Gastroesophageal sphincter (tissue), 3 donors: Measurements from ENCODE around the gene RANBP3.

Experiments
- CTCF ChIP-seq, 4 experiments: fragments of 200-600 bp in 2 of 4; fragments of 450-650 bp in 2 of 4; sonication (generic) in 1 of 4; IDR thresholded peaks; one replicate each; pipeline ENCODE4 v1.5.1; 2017 to 2019; ENCODE audit warnings: antibody characterized with exemption in 4 of 4, mild to moderate bottlenecking in 2 of 4, moderate library complexity in 2 of 4
- EP300 ChIP-seq: sonication (generic); formaldehyde crosslinking; IDR thresholded peaks from one replicate; pipeline ENCODE4 v1.6.1; 2017; ENCODE audit warnings: antibody characterized with exemption, mild to moderate bottlenecking

DNA sequence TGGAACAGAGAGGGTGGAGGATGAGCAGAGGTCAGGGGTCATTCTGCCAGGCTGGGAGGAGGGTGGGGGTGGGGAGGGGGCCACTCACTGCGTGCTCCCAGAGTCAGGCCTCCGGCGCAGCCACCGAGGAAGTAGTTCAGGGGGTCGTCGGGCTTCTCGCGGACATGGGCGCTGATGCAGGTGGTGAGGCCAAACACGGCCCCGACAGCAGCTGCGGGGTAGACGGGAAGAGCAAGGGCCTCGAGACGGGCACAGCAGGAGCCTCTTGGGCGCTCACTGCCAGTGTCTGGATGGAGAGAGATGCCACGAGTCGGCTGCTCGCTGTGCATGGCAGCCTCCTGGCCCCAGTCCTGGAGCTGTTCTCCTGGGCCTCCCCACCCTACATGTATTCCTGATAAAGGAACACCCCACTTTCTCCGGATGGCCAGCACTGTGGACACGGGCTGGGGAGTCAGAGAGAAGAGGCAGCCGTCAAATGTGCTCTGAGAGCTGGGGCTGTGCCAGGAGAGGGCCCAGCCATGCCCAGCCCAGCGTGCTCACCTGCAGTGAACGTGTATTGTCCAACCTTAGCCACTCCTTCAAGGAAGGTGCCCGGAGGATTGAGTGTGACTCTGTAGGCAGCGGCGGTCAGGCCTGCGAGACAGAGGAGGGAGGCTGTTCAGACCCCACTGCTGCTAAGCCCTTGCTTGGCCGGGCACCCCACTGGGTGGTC is 81.4 kb downstream of the RANBP3 start:
- no peak for TF ChIP-seq CTCF (IDR thresholded peaks at IDR 0.05)
- no peak for TF ChIP-seq EP300
